MM.1S (cell line): ENCODE results near the gene IFT172.

Experiments used
- DNase-seq: peaks from one replicate; pipeline ENCODE4 v3.0.0-alpha.2; 2015
- H2AFZ ChIP-seq: fragments of 300-600 bp; sonication (generic); 2 replicates; pipeline ENCODE4 v1.6.0; 2016; ENCODE audit warnings: antibody characterized with exemption, low read length
- H3F3A ChIP-seq: fragments of 300-600 bp; sonication (generic); 2 replicates; pipeline ENCODE4 v1.6.1; 2016; ENCODE audit warnings: mild to moderate bottlenecking, antibody characterized with exemption, low read length, moderate library complexity, mixed read lengths; ENCODE audit not compliant: insufficient read depth
- H3K27ac ChIP-seq: fragments of 300-600 bp; sonication (generic); 2 replicates; pipeline ENCODE4 v1.5.1; 2016; ENCODE audit warnings: mild to moderate bottlenecking, low read length
- H3K27me3 ChIP-seq: fragments of 300-600 bp; sonication (generic); replicated peaks from 2 replicates; pipeline ENCODE4 v1.6.0; 2016; ENCODE audit warnings: low read length; ENCODE audit not compliant: insufficient read depth
- H3K36me3 ChIP-seq: fragments of 300-600 bp; sonication (generic); replicated peaks from 2 replicates; pipeline ENCODE4 v1.6.1; 2016; ENCODE audit warnings: mild to moderate bottlenecking, low read length, mixed read lengths; ENCODE audit not compliant: insufficient read depth
- H3K4me1 ChIP-seq: fragments of 300-600 bp; sonication (generic); 2 replicates; pipeline ENCODE4 v1.6.1; 2016; ENCODE audit warnings: low read length, mixed read lengths
- H3K4me2 ChIP-seq: fragments of 300-600 bp; sonication (generic); 2 replicates; pipeline ENCODE4 v1.6.0; 2016; ENCODE audit warnings: low read depth, low read length
- H3K4me3 ChIP-seq: fragments of 300-600 bp; sonication (generic); 2 replicates; pipeline ENCODE4 v1.5.1; 2016; ENCODE audit warnings: low read length, mixed read lengths
- H3K79me2 ChIP-seq: fragments of 300-600 bp; sonication (generic); 2 replicates; pipeline ENCODE4 v1.6.1; 2016; ENCODE audit warnings: mixed run types, low read length, mixed read lengths
- H3K9ac ChIP-seq: fragments of 300-600 bp; sonication (generic); 2 replicates; pipeline ENCODE4 v1.6.1; 2016; ENCODE audit warnings: low read length, mixed read lengths
- H3K9me2 ChIP-seq: fragments of 300-600 bp; sonication (generic); replicated peaks from 2 replicates; pipeline ENCODE4 v1.6.1; 2016; ENCODE audit warnings: mild to moderate bottlenecking, low read length, mixed read lengths; ENCODE audit not compliant: insufficient read depth
- H3K9me3 ChIP-seq: fragments of 300-600 bp; sonication (generic); replicated peaks from 2 replicates; pipeline ENCODE4 v1.6.1; 2016; ENCODE audit warnings: mild to moderate bottlenecking, low read length, mixed read lengths; ENCODE audit not compliant: insufficient read depth
- H4K20me1 ChIP-seq: fragments of 300-600 bp; sonication (generic); 2 replicates; pipeline ENCODE4 v1.6.1; 2016; ENCODE audit warnings: mild to moderate bottlenecking, low read length, moderate library complexity, mixed read lengths; ENCODE audit not compliant: insufficient read depth
- EZH2 ChIP-seq: fragments of 300-600 bp; sonication (generic); optimal IDR thresholded peaks from 2 replicates; pipeline ENCODE3; 2017; ENCODE audit warnings: low read depth, mild to moderate bottlenecking, antibody characterized with exemption, low read length, mixed read lengths
- EZH2phosphoT487 ChIP-seq: fragments of 300-600 bp; sonication (generic); IDR thresholded peaks from 2 replicates; pipeline ENCODE4 v1.6.1; 2018; ENCODE audit warnings: antibody characterized with exemption, low read length
- TF ChIP-seq, protein P1 (sequence below): fragments of 300-600 bp; sonication (generic); IDR thresholded peaks from 2 replicates; pipeline ENCODE4 v1.5.1; 2016; ENCODE audit warnings: antibody characterized with exemption, low read length, mixed read lengths

IFT172 gene

DNA sequence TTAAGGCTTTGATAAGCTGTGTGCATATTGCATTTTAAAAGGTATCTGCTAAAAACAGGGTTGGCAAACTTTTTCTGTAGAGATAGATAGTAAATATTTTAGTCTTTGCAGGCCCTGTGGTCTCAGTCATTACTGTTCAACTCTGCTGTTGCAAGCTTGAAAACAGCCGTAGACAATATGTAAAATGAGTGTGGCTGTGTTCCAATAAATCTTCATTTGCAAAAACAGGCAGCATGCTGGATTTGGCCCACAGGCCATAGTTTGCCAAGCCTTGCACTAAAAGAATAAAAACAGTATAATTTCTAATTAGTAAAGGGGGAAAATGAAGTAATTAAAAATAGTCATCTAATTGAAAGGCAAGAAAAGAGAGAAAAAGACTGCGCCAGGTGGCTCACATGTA lies 42.4 kb upstream of the IFT172 start:
- TF ChIP-seq EZH2phosphoT487 (no peak), EZH2 (no peak)
- TF ChIP-seq, protein P1, sequence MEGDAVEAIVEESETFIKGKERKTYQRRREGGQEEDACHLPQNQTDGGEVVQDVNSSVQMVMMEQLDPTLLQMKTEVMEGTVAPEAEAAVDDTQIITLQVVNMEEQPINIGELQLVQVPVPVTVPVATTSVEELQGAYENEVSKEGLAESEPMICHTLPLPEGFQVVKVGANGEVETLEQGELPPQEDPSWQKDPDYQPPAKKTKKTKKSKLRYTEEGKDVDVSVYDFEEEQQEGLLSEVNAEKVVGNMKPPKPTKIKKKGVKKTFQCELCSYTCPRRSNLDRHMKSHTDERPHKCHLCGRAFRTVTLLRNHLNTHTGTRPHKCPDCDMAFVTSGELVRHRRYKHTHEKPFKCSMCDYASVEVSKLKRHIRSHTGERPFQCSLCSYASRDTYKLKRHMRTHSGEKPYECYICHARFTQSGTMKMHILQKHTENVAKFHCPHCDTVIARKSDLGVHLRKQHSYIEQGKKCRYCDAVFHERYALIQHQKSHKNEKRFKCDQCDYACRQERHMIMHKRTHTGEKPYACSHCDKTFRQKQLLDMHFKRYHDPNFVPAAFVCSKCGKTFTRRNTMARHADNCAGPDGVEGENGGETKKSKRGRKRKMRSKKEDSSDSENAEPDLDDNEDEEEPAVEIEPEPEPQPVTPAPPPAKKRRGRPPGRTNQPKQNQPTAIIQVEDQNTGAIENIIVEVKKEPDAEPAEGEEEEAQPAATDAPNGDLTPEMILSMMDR, result no peak
- H3K9ac ChIP-seq, result no peak overlapping the region
- H3K4me2 ChIP-seq, result no peak overlapping the region
- H3K4me3 ChIP-seq, result no peak overlapping the region
- H3F3A ChIP-seq, result no peaks in the 10 kb centered on the region
- H3K27me3 ChIP-seq, result no peaks in the 10 kb centered on the region
- H3K9me2 ChIP-seq, result no peaks in the 10 kb centered on the region
- no peaks in the 10 kb centered on the region for H4K20me1 ChIP-seq
- DNase-seq, result no peak
- no peaks in the 10 kb centered on the region for H3K79me2 ChIP-seq
- H3K4me1 ChIP-seq, result no peaks in the 10 kb centered on the region
- H2AFZ ChIP-seq, result no peak overlapping the region
- no peaks in the 10 kb centered on the region for H3K9me3 ChIP-seq
- H3K36me3 ChIP-seq, result no peaks in the 10 kb centered on the region
- H3K27ac ChIP-seq, result no peak overlapping the region

DNA sequence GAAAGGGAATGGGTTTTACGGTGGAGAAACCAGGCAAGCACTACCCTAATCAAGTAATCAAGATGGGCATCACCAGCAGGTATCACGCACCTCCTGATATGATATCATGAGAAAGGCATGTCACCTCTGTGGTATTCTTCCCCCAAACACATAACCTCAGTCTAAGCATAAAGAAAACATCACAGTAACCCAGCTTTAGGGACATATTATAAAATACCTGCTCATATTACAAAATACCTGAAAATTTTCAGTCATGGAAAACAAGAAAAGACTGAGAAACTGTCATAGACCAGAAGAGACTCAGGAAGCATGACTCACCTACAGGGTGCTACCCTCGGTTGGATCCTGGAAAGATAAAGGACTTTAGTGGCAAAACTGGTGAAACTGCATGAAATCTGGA lies 37.6 kb upstream of the IFT172 start:
- Histone ChIP-seq H3K4me1 (no peaks in the 10 kb centered on the region), H3K9me3 (no peaks in the 10 kb centered on the region), H3K79me2 (no peaks in the 10 kb centered on the region), H3K9ac (no peak overlapping the region), H3K27ac (no peak overlapping the region), H3K9me2 (no peaks in the 10 kb centered on the region), H4K20me1 (no peaks in the 10 kb centered on the region), H3K27me3 (no peaks in the 10 kb centered on the region), H3K4me2 (no peak overlapping the region), H3K4me3 (no peak overlapping the region), H3F3A (no peaks in the 10 kb centered on the region), H3K36me3 (no peaks in the 10 kb centered on the region), H2AFZ (no peak overlapping the region)
- TF ChIP-seq, protein P1, result no peak
- TF ChIP-seq EZH2phosphoT487 (no peak), EZH2 (no peak)
- no peak for DNase-seq

DNA sequence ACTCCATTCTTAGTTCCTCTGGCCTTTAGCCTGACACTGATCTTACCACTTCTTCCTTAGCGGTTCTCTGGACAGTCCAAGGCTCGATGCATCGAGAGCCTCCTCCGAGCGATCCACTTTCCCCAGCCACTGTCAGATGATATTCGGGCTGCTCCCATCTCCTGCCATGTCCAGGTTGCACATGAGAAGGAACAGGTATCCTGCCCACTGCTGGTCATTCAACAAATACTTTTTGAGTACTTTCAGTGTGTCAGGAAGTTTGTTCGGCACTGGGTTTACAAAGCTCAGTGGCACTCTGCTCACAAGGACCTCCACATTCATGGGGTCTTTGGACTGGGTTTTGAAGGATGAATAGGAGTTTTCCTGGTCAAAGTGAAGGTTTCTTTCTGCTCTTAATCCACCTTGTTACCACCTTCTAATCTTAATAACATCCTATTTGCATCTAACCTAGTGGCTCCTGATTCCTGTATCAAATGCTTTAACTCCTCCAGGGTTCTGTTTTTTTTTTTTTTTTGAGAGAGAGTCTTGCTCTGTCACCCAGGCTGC lies 32.9 kb upstream of the IFT172 start:
- TF ChIP-seq EZH2phosphoT487 (no peak), EZH2 (no peak)
- TF ChIP-seq, protein P1, result no peak
- H3K9ac ChIP-seq, result no peak overlapping the region
- H3K27ac ChIP-seq, result no peak overlapping the region
- DNase-seq, result no peak
- H3K9me2 ChIP-seq, result no peaks in the 10 kb centered on the region
- no peaks in the 10 kb centered on the region for H3K4me1 ChIP-seq
- H2AFZ ChIP-seq, result no peak overlapping the region
- no peak overlapping the region for H3K4me2 ChIP-seq
- H3K79me2 ChIP-seq, result no peaks in the 10 kb centered on the region
- H3K9me3 ChIP-seq, result no peaks in the 10 kb centered on the region
- H3K27me3 ChIP-seq, result no peaks in the 10 kb centered on the region
- no peaks in the 10 kb centered on the region for H4K20me1 ChIP-seq
- no peaks in the 10 kb centered on the region for H3K36me3 ChIP-seq
- no peak overlapping the region for H3K4me3 ChIP-seq
- H3F3A ChIP-seq, result no peaks in the 10 kb centered on the region
